KBM-7 (cell line): ENCODE data around the gene MANF.

Source experiments
- DNase-seq: peaks from one replicate; pipeline ENCODE4 v3.0.0-alpha.2; 2015
- in situ Hi-C: fragments of 300-500 bp; cut with MboI; formaldehyde crosslinking; loops from 2 replicates; pipeline ENCODE4 v1.14.3; 2020; ENCODE audit warnings: low sequenced_read_pairs, low pct_unique_long_range_greater_than_20kb, mixed read lengths

The MANF gene

GRCh38 chr3:51384726-51385473 lies at the start of gene MANF:
Gene MANF (plus strand): TSS chr3:51385291. CDS start chr3:51385343, 52 bp downstream.
- in situ Hi-C loops, result loop anchor here (25.0 kb wide), 1 partner anchor 723 kb away; the partner anchor contains the start of gene DOCK3
- peak; percentile 99 for DNase-seq

- in situ Hi-C loops, result no loop called here
- no peak for DNase-seq
Observed at GRCh38 chr3:51336261-51336660, 48.8 kb upstream of the MANF start.

- DNase-seq, result no peak
- in situ Hi-C loops, result no loop called here
Observed at GRCh38 chr3:51337666-51338065, 47.4 kb upstream of the MANF start.

- no peak for DNase-seq
- in situ Hi-C loops, result no loop called here
Observed at GRCh38 chr3:51338632-51339031, 46.5 kb upstream of the MANF start.

GRCh38 chr3:51340013-51340829 lies 44.9 kb upstream of the MANF start:
- in situ Hi-C loops, result no loop called here
- DNase-seq, result no peak

GRCh38 chr3:51340989-51341636 lies 44.0 kb upstream of the MANF start:
- no peak for DNase-seq
- in situ Hi-C loops, result no loop called here

GRCh38 chr3:51343918-51344687 lies 41.0 kb upstream of the MANF start:
- in situ Hi-C loops, result no loop called here
- DNase-seq, result no peak

- in situ Hi-C loops, result no loop called here
- DNase-seq, result no peak
Observed at GRCh38 chr3:51350751-51351150, 34.3 kb upstream of the MANF start.

GRCh38 chr3:51353131-51353530 lies 32.0 kb upstream of the MANF start:
- no peak for DNase-seq
- in situ Hi-C loops, result no loop called here

- in situ Hi-C loops, result no loop called here
- DNase-seq, result peak; percentile 26
Observed at GRCh38 chr3:51353691-51354090, 31.4 kb upstream of the MANF start.

- in situ Hi-C loops, result no loop called here
- no peak for DNase-seq
Observed at GRCh38 chr3:51354172-51354571, 30.9 kb upstream of the MANF start.

- in situ Hi-C loops, result no loop called here
- DNase-seq, result peak; percentile 20
Observed at GRCh38 chr3:51354731-51355615, 30.1 kb upstream of the MANF start.

- in situ Hi-C loops, result no loop called here
- no peak for DNase-seq
Observed at GRCh38 chr3:51355891-51356578, 29.1 kb upstream of the MANF start.

GRCh38 chr3:51357856-51358255 lies 27.2 kb upstream of the MANF start:
- in situ Hi-C loops, result no loop called here
- no peak for DNase-seq

GRCh38 chr3:51358981-51359380 lies 26.1 kb upstream of the MANF start:
- in situ Hi-C loops, result no loop called here
- no peak for DNase-seq

- no peak for DNase-seq
- in situ Hi-C loops, result no loop called here
Observed at GRCh38 chr3:51360806-51361205, 24.3 kb upstream of the MANF start.

GRCh38 chr3:51361746-51362145 lies 23.3 kb upstream of the MANF start:
- DNase-seq, result no peak
- in situ Hi-C loops, result no loop called here

GRCh38 chr3:51362476-51362875 lies 22.6 kb upstream of the MANF start:
- in situ Hi-C loops, result no loop called here

More at GRCh38 chr3:51362476-51362875, 22.6 kb upstream of the MANF start:
- no peak for DNase-seq
